Progenitor cell of endocrine pancreas (in vitro differentiated cells): ENCODE measurements around the gene PLXND1. TPM values are rescaled to one million over a fixed set of nuclear protein-coding genes. Genes with fewer than 3 reads are reported as not detected.
"Not testable (repeated sequence)": the region's sequence is repeated elsewhere in the genome, so short reads cannot be mapped to it uniquely, and the experiment has no call there.

Source experiments
- DNase-seq: peaks from one replicate; pipeline ENCODE4 v3.0.0; 2021; ENCODE audit warnings: low spot score; ENCODE audit not compliant: unreplicated experiment
- H3K27ac Mint-ChIP-seq: 2 replicates; pipeline ENCODE4 v1.8.0; 2021; ENCODE audit warnings: mild to moderate bottlenecking, moderate library complexity, mixed read lengths
- H3K27me3 Mint-ChIP-seq: 2 replicates; pipeline ENCODE4 v1.8.0; 2021; ENCODE audit warnings: mixed read lengths
- H3K36me3 Mint-ChIP-seq: 2 replicates; pipeline ENCODE4 v1.8.0; 2022; ENCODE audit warnings: mixed read lengths; ENCODE audit not compliant: insufficient read depth
- H3K4me1 Mint-ChIP-seq: 2 replicates; pipeline ENCODE4 v1.8.0; 2021; ENCODE audit warnings: low read depth, mixed read lengths
- H3K4me3 Mint-ChIP-seq: 2 replicates; pipeline ENCODE4 v1.8.0; 2021; ENCODE audit warnings: low read depth, mild to moderate bottlenecking, moderate library complexity, mixed read lengths
- H3K9me3 Mint-ChIP-seq: 2 replicates; pipeline ENCODE4 v1.8.0; 2021; ENCODE audit warnings: low read depth, mixed read lengths
- total RNA-seq: library from RNA; stranded (reverse); gene quantifications from 2 replicates; pipeline ENCODE4 v1.2.1, GENCODE V29; 2021
- TF ChIP-seq, protein P1 (sequence below): fragments of 200-600 bp; sonication (generic); IDR thresholded peaks from one replicate; pipeline ENCODE4 v1.5.0; 2021; ENCODE audit warnings: antibody characterized with exemption, mild to moderate bottlenecking; ENCODE audit not compliant: unreplicated experiment

The PLXND1 gene
- total RNA-seq, 1 donor from 2014 or later, result 18.0 TPM

DNA sequence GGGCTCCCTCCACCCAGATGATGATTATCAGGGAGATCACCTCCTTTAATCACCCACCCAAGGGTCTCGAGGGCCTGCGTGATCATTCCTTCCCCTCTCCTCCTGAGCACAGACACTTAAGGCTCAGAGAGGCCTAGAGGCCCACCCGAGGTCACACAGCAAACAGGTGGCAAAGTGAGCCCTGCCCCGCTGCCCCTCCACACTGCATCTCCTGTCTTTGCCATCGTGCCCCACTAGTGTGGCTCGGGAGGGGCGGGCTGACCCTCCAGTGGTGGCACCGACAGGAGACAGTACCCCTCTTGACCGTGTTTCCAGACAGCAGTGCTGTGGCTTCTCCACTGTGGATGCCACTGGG, 4.9 kb upstream of the PLXND1 start:
- Mint-ChIP-seq H3K36me3 (no peaks in the 10 kb centered on the region), H3K4me1 (no peaks in the 10 kb centered on the region), H3K9me3 (no peaks in the 10 kb centered on the region), H3K4me3 (no peak overlapping the region), H3K27me3 (peaks cover 30% of the 10 kb centered on the region), H3K27ac (no peak overlapping the region)
- DNase-seq, result no peak
- TF ChIP-seq, protein P1, sequence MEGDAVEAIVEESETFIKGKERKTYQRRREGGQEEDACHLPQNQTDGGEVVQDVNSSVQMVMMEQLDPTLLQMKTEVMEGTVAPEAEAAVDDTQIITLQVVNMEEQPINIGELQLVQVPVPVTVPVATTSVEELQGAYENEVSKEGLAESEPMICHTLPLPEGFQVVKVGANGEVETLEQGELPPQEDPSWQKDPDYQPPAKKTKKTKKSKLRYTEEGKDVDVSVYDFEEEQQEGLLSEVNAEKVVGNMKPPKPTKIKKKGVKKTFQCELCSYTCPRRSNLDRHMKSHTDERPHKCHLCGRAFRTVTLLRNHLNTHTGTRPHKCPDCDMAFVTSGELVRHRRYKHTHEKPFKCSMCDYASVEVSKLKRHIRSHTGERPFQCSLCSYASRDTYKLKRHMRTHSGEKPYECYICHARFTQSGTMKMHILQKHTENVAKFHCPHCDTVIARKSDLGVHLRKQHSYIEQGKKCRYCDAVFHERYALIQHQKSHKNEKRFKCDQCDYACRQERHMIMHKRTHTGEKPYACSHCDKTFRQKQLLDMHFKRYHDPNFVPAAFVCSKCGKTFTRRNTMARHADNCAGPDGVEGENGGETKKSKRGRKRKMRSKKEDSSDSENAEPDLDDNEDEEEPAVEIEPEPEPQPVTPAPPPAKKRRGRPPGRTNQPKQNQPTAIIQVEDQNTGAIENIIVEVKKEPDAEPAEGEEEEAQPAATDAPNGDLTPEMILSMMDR, result no peak

DNA sequence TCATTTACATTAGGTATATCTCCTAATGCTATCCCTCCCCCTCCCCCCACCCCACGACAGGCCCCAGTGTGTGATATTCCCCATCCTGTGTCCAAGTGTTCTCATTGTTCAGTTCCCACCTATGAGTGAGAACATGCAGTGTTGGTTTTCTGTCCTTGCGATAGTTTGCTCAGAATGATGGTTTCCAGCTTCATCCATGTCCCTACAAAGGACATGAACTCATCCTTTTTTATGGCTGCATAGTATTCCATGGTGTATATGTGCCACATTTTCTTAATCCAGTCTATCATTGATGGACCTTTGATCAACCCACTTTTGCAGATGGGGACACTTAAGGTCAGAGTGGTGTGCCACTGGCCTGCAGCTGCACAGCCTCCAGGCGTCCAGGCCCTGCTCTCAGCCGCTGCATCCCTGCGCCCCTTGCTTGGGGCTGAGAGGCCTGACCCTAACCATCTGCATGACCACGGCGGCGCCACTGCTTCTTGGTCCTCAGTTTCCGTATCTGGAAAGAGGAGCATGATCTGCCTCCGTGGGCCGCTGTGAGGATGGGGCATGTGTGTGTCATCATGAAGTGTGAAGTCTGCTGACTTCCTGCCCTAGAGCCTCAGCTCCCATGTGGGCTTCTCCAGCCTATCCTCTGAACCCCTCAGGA, 4.4 kb upstream of the PLXND1 start:
- not testable (repeated sequence) for H3K27ac Mint-ChIP-seq, DNase-seq, H3K36me3 Mint-ChIP-seq, H3K4me3 Mint-ChIP-seq, H3K4me1 Mint-ChIP-seq, H3K9me3 Mint-ChIP-seq
- H3K27me3 Mint-ChIP-seq, result peaks cover 30% of the 10 kb centered on the region

DNA sequence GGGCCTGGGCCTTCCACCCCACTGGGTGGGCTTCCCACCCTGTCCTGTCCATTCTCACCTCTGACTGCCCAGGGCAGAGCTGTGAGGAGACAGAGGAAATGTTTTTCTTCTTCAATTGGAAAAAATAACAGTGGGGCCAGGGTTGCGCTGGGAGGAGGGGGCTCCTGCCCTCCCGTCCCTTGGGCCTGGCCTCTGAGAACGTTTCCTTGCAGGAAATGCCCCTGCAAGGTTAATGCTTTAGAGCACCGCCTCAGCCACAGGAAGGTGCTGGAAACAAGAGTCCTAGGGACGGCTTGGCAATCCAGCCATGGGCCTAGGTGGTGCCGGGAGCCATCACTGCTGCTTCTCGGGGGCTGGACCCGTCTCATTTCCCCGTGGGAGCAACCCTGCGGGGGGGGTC, 3.8 kb upstream of the PLXND1 start:
- H3K4me3 Mint-ChIP-seq, result no peak overlapping the region
- H3K27ac Mint-ChIP-seq, result no peak overlapping the region
- peaks cover 1% of the 10 kb centered on the region for H3K36me3 Mint-ChIP-seq
- peaks cover 2% of the 10 kb centered on the region for H3K4me1 Mint-ChIP-seq
- TF ChIP-seq, protein P1, result no peak
- peaks cover 31% of the 10 kb centered on the region for H3K27me3 Mint-ChIP-seq
- no peaks in the 10 kb centered on the region for H3K9me3 Mint-ChIP-seq
- no peak for DNase-seq

DNA sequence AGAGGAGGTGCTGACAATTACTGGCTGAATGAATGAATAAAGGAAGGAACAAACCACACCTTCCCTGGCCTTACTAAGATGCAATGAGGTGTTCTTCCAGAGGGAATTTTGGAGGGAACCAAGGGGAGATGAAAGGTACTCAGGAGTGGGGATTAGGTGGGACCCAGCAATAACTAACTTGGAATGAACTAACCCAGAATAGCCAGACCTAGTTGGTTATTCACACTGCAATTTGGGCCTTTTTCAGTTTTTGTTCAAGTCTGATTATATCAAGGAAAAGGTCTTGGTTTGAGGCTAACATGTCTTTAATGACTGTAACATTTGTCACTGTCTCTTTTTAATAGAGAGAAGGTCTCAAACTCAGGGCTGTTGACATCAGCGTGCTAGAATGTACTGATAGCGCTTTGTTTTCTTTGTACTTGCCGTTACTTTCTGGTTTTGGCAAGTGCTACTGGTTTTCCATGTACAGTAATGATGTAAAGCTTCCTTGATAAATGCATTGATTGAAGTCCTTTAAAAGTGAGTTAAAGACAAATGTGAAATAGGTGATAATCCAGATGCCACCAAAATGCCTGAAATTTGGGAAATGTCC, 3.2 kb upstream of the PLXND1 start:
- H3K36me3 Mint-ChIP-seq, result peaks cover 1% of the 10 kb centered on the region
- H3K9me3 Mint-ChIP-seq, result no peaks in the 10 kb centered on the region
- no peak for DNase-seq
- TF ChIP-seq, protein P1, result no peak
- no peak overlapping the region for H3K27ac Mint-ChIP-seq
- no peak overlapping the region for H3K4me3 Mint-ChIP-seq
- peaks cover 34% of the 10 kb centered on the region for H3K27me3 Mint-ChIP-seq
- H3K4me1 Mint-ChIP-seq, result peaks cover 2% of the 10 kb centered on the region

DNA sequence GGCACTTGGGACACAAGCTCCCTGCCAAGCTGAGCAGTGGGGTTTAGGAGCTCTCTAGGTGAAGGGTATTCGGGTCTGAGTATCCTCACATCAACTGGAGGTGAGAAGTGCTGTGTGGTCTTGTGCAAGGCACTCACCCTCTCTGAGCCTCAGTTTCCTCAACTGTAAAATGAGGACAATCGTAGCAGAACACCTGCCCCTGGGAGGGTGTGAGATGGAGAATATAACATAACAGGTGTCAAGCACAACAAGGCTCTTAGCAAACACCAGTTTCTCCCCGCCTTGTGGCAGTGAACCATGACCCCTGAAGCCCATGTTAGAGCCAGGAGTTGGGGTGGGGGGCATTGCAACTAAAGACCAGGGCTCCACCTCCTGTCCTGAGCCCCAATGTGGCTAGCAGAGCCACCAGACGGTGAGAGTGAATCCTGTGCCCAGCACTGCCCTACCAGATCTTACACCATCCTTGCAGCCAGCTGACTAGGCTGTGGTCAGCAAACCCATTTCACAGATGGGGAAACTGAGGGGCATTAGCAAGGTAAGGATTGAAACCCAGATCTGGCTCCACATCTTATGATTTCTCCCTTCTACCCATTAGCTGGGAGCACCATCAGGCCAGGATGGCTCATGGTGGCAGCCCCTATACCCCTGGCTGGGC, 2.6 kb upstream of the PLXND1 start:
- no peaks in the 10 kb centered on the region for H3K9me3 Mint-ChIP-seq
- H3K36me3 Mint-ChIP-seq, result peaks cover 1% of the 10 kb centered on the region
- H3K4me1 Mint-ChIP-seq, result peaks cover 3% of the 10 kb centered on the region
- H3K27me3 Mint-ChIP-seq, result peaks cover 41% of the 10 kb centered on the region
- no peak overlapping the region for H3K4me3 Mint-ChIP-seq
- TF ChIP-seq, protein P1, result no peak
- no peak overlapping the region for H3K27ac Mint-ChIP-seq
- no peak for DNase-seq
